Measurements from ENCODE around the gene ATOSB.
A peak's percentile ranks its signal among the peaks of the same experiment; 100 is the strongest.

ATOSB gene

DNA sequence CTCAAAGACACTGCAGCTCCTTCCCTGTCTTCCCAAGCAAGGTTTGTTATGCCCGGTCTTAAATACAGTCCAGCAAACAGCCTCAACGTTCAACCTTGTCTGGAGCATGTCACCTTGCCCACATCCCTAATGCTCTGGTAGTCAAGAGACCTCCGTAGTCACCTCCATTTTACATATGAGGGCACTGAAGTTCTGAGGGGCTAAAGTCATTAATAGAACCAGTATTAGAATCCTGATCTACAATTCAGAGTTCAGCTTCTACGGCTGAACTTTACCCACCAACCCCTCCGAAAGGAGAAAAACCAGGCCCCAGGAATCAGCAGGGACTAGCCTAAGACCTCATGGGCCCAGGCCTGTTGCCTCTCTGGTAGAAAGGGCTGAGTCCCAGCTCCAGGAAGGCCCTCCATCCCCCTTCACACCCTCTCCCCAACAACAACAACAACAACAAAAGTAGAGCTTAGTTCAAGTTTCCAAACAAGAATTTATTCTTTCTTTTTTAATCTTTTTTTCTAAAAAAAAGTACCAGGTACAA is 11.9 kb downstream of the ATOSB start:
- no peak for DNase-seq
- H3K9me2 ChIP-seq (replicated peaks; ENCODE audit: insufficient read depth, low read length): no peaks in the 10 kb centered on the region
- 0 out of 2 replicates have a peak, but pooled peaks cover 4% of the 10 kb centered on the region for H3K36me3 ChIP-seq (replicated peaks; ENCODE audit: insufficient read depth, low read length)
- H3K4me2 ChIP-seq (ENCODE audit: low read depth, low read length): peak overlapping the region; percentile 82
- no peaks in the 10 kb centered on the region for H3K9me3 ChIP-seq (replicated peaks; ENCODE audit: insufficient read depth, low read length)
- H3K79me2 ChIP-seq (ENCODE audit: low read length): peaks cover 23% of the 10 kb centered on the region
- peak overlapping the region; percentile 93 for H3K9ac ChIP-seq (ENCODE audit: low read length)
- TF ChIP-seq EZH2phosphoT487 (IDR thresholded peaks at IDR 0.05; ENCODE audit: low read length) (no peak), CTCF (IDR thresholded peaks at IDR 0.05; ENCODE audit: low read length) (no peak), EZH2 (optimal IDR thresholded peaks at IDR 0.05; ENCODE audit: low read depth, low read length) (no peak)
- peak overlapping the region; percentile 69 for H2AFZ ChIP-seq (ENCODE audit: low read length)
- H3K4me3 ChIP-seq (ENCODE audit: low read length): peak overlapping the region; percentile 86
- H4K20me1 ChIP-seq (ENCODE audit: insufficient read depth, low read length): no peaks in the 10 kb centered on the region
- no peaks in the 10 kb centered on the region for H3K27me3 ChIP-seq (replicated peaks; ENCODE audit: insufficient read depth, low read length)
- peaks cover 10% of the 10 kb centered on the region; the same call in 1 of the 2 replicates for H3F3A ChIP-seq (ENCODE audit: insufficient read depth, low read length)
- peaks cover 11% of the 10 kb centered on the region for H3K4me1 ChIP-seq (ENCODE audit: low read length)
- H3K27ac ChIP-seq (ENCODE audit: low read length): peak overlapping the region; percentile 83

DNA sequence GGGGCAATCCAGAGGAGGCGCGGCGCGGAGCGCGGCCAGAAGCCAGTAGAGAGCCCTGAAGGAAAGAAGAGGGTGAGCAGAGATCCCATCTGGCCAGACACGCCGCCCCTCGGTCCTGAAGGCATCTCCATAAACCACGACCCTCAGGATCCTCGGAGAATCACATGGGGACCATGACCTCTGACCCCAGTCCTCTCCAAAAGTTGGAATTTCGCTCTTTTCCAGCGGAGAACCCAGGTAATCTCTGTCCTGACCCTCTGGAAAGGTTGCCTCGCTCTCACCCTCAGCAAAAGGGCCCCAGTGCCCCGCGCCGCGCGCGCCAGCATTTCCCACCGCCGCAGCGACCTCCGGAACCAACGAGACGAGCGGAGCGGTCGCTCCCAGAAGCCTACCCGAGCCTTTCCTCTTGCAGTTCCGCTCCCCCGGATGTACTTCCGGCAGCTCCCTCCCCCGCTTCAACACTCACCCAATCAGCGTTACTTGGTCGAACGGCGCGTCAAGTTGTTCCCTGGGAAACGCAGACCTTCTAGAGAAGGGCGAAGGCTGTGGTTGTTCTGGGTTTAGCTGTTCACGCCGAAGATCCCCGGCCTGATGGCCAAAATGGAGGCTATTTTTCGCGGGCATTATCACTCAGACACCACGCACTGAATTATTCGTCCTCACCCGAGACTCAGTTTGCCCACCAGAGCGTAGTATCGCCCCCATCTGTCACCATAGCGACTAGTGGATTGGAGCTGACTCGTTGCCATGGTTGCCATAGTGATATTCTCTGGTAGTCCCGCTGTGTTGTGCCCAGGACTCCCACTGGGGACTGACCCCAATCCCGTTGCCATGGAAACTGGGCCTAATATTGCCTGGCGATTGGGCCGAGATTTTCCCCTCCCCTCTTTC is 12.6 kb downstream of the ATOSB start, which contains the start of gene STOML2:
STOML2 (minus strand) TSS at position 363 of the 891 bp plus-strand sequence; CDS start at position 326, 37 bp downstream.
- peak within 1 kb of the TSS; percentile 69 for H2AFZ ChIP-seq (ENCODE audit: low read length)
- H3K9me2 ChIP-seq (replicated peaks; ENCODE audit: insufficient read depth, low read length): no peaks in the 10 kb centered on the region
- H3K27me3 ChIP-seq (replicated peaks; ENCODE audit: insufficient read depth, low read length): no peaks in the 10 kb centered on the region
- peak within 1 kb of the TSS; percentile 83 for H3K27ac ChIP-seq (ENCODE audit: low read length)
- no peak for TF ChIP-seq CTCF (IDR thresholded peaks at IDR 0.05; ENCODE audit: low read length)
- TF ChIP-seq EZH2phosphoT487 (IDR thresholded peaks at IDR 0.05; ENCODE audit: low read length): no peak
- no peak for TF ChIP-seq EZH2 (optimal IDR thresholded peaks at IDR 0.05; ENCODE audit: low read depth, low read length)
- no peaks in the 10 kb centered on the region for H4K20me1 ChIP-seq (ENCODE audit: insufficient read depth, low read length)
- H3K79me2 ChIP-seq (ENCODE audit: low read length): peaks cover 23% of the 10 kb centered on the region
- 0 out of 2 replicates have a peak, but pooled peaks cover 4% of the 10 kb centered on the region for H3K36me3 ChIP-seq (replicated peaks; ENCODE audit: insufficient read depth, low read length)
- H3K4me2 ChIP-seq (ENCODE audit: low read depth, low read length): peak within 1 kb of the TSS; percentile 82
- peaks cover 11% of the 10 kb centered on the region for H3K4me1 ChIP-seq (ENCODE audit: low read length)
- peak; percentile 96 for DNase-seq
- H3F3A ChIP-seq (ENCODE audit: insufficient read depth, low read length): peaks cover 10% of the 10 kb centered on the region; the same call in 1 of the 2 replicates
- H3K9ac ChIP-seq (ENCODE audit: low read length): peak within 1 kb of the TSS; percentile 93
- peak within 1 kb of the TSS; percentile 86 for H3K4me3 ChIP-seq (ENCODE audit: low read length)
- no peaks in the 10 kb centered on the region for H3K9me3 ChIP-seq (replicated peaks; ENCODE audit: insufficient read depth, low read length)

DNA sequence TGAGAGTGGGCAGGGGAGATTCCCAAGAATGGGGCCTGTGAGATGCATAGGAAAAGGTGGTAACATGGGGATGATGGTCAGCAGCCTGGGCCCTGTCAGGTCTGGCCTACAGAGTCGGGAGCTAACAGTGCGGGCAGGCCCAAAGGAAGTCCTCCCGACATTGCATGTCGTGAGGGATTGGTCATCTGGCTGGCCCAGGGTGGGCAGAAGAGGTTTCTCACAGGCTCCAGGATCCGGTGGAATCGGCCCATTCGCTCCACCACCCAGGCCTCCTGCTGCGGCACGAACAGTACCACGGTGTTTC is 13.2 kb downstream of the ATOSB start:
- H3K9ac ChIP-seq (ENCODE audit: low read length): peak overlapping the region; percentile 93
- peaks cover 11% of the 10 kb centered on the region for H3K4me1 ChIP-seq (ENCODE audit: low read length)
- H2AFZ ChIP-seq (ENCODE audit: low read length): peak overlapping the region; percentile 59
- TF ChIP-seq EZH2 (optimal IDR thresholded peaks at IDR 0.05; ENCODE audit: low read depth, low read length) (no peak), CTCF (IDR thresholded peaks at IDR 0.05; ENCODE audit: low read length) (no peak), EZH2phosphoT487 (IDR thresholded peaks at IDR 0.05; ENCODE audit: low read length) (no peak)
- 0 out of 2 replicates have a peak, but pooled peaks cover 4% of the 10 kb centered on the region for H3K36me3 ChIP-seq (replicated peaks; ENCODE audit: insufficient read depth, low read length)
- peak overlapping the region; percentile 82 for H3K4me2 ChIP-seq (ENCODE audit: low read depth, low read length)
- no peaks in the 10 kb centered on the region for H3K27me3 ChIP-seq (replicated peaks; ENCODE audit: insufficient read depth, low read length)
- peaks cover 10% of the 10 kb centered on the region; the same call in 1 of the 2 replicates for H3F3A ChIP-seq (ENCODE audit: insufficient read depth, low read length)
- H3K4me3 ChIP-seq (ENCODE audit: low read length): peak overlapping the region; percentile 86
- no peaks in the 10 kb centered on the region for H3K9me2 ChIP-seq (replicated peaks; ENCODE audit: insufficient read depth, low read length)
- H3K9me3 ChIP-seq (replicated peaks; ENCODE audit: insufficient read depth, low read length): no peaks in the 10 kb centered on the region
- no peak for DNase-seq
- peaks cover 23% of the 10 kb centered on the region for H3K79me2 ChIP-seq (ENCODE audit: low read length)
- peak overlapping the region; percentile 83; the same call in 1 of the 2 replicates for H3K27ac ChIP-seq (ENCODE audit: low read length)
- no peaks in the 10 kb centered on the region for H4K20me1 ChIP-seq (ENCODE audit: insufficient read depth, low read length)
